ENCODE measurements around the gene BPIFB2.

The BPIFB2 gene

DNA sequence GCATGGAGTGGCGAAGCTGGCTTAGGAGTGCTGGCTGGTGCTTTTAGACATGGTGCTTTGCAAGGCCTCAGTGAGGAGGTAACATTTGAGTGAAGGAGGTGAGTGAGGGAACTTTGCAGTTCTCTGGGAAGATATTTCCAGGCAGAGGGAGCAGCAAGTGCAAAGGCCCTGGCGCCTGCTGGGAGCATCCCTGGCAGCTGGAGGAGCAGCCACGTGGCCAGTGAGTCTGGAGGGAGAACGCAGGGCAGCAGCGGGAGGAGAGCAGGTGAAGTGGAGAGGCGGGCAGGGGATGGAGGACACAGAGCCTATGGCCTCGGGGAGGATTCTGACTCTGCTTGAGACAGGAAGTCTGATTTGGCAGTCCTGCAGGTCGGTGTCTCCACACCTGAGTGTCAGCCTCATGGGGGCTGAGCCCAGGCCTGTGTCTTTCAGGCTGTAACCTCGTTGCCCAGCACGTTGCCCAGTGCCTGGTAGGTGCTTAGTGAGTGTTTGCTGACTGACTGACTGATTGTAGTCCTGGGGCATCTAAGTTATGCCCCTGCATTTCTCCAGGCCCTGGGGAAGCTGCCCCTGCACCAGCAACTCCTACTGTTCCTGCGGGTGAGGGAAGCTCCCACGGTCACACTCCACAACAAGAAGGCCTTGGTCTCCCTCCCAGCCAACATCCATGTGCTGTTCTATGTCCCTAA lies 60.9 kb downstream of the BPIFB2 start:
- no peak overlapping the region for H3K27ac ChIP-seq
- TF ChIP-seq CTCF (conservative IDR thresholded peaks at IDR 0.05) (no peak), ZFX (IDR thresholded peaks at IDR 0.05) (no peak)

DNA sequence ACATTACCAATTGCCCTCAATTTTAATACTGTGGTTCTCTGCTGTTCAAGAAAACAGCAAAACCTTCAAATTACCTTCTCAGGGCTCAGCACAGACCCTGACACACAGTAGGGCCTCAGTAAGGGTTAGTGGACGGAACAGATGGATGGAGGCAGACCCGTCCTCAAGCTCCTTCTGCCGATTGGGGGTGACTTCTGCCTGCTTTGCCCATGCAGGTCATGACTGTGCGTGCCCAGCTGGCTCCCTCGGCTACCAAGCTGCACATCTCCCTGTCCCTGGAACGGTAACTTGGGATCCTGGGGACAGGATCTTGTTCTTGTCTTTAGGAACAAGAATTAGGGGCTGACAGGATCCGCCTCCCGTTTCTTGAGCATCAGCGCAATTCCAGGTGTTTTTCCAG lies 62.2 kb downstream of the BPIFB2 start:
- no peak for TF ChIP-seq CTCF (conservative IDR thresholded peaks at IDR 0.05)
- no peak for TF ChIP-seq ZFX (IDR thresholded peaks at IDR 0.05)
- H3K27ac ChIP-seq, result no peak overlapping the region

DNA sequence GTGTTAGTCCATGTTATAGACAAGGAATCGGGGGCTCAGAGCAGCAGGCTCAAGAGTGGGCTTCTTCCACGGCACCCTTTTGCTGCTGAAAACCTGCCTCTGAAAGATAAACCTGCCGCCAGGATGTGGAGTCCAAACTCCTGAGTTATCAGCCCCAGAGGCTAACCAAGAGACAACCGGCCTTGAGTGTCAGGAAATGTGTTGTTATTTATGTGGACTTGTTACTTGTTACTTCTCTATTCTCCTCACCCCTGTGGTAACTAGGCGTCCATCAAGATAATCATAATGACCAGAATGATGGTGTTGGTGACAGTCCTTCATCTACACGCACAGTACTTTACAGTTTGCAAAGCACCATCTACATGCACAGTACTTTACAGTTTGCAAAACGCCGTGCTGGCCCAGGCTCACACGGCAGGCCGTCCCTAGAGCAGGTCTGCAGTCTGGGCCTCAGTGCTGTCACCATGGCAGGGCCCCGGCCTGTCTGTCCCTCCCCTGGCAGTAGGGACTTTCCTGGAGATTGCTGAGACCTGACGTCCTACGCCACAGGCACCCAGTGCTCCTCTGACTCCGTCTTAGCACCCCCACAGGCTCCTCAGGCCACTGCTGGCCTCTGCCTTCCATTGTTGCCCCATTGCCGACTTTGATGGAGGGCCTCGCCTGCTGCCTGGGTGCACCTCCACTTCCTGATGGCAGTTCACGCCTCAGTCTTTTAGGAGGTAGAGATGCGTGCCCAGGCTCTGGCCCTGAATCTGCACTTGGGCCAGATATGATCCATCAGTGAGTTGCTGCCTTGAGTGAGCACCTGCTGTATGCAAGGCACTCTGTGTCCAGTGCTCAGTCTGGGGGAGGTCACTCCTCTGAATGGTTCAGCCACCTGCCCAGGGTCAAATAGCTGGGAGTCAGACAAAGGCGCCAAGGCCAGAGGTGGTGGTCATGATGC lies 62.9 kb downstream of the BPIFB2 start:
- H3K27ac ChIP-seq, result no peak overlapping the region
- TF ChIP-seq ZFX (IDR thresholded peaks at IDR 0.05), result no peak
- TF ChIP-seq CTCF (conservative IDR thresholded peaks at IDR 0.05), result no peak

GRCh38 chr20:33071198-33071597 lies 63.7 kb downstream of the BPIFB2 start:
- TF ChIP-seq CTCF (conservative IDR thresholded peaks at IDR 0.05) (no peak), ZFX (IDR thresholded peaks at IDR 0.05) (no peak)

DNA sequence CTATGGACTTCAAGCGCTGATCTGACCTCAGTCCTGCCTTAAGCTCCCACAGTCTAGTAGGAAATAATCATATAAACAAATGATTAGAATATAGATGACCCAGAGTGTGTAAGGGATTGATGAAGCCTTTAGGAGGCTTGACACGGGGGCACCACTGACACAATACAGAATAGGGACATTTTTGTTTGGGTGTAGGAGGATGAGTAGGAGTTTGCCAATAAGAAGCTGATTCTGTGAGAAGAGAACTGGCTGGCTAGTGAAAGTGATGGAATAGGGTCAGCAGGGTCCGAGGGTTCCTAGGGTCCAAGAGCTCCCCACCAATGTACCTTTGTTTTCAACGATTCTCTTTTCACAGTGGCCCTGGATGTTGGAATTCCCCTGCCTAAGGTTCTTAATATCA lies 64.9 kb downstream of the BPIFB2 start:
- no peak for TF ChIP-seq ZFX (IDR thresholded peaks at IDR 0.05)
- no peak overlapping the region for H3K27ac ChIP-seq

More at GRCh38 chr20:33071198-33071597, 63.7 kb downstream of the BPIFB2 start:
- no peak overlapping the region for H3K27ac ChIP-seq

DNA sequence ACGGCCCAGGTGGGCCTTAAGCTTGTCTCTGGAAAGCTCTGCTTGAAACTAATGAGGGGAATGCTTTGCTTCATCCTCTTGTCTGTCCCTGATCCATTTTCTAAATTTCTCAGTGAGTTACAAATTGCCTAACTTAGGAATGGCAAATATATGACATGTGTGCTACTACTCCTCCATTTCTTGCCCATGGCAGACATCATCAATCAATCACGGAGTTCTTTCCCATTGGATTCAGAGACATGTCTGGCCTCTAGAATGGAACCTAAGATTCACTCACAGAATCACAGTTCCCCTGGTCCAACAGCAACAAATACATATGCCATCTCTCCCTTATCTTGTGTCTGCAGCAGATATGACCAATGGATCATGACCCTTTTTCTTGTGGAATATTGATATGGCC lies 65.3 kb downstream of the BPIFB2 start:
- H3K27ac ChIP-seq, result no peak overlapping the region
- TF ChIP-seq ZFX (IDR thresholded peaks at IDR 0.05) (no peak), CTCF (conservative IDR thresholded peaks at IDR 0.05) (no peak)

All from C4-2B (cell line).